Measurements from ENCODE around the gene RNASE13.
"Not testable (repeated sequence)": the region's sequence is repeated elsewhere in the genome, so short reads cannot be mapped to it uniquely, and the experiment has no call there.

GRCh38 chr14:21009721-21010120, 24.9 kb downstream of the RNASE13 start:
- TF ChIP-seq RAD21 (IDR thresholded peaks at IDR 0.05; ENCODE audit: low read depth); POLR2A (IDR thresholded peaks at IDR 0.05; ENCODE audit: borderline replicate concordance, extremely low read depth, insufficient read depth, insufficient read length); CEBPB (IDR thresholded peaks at IDR 0.05; ENCODE audit: low read depth); CTCF (IDR thresholded peaks at IDR 0.05 in 2 of 3, conservative IDR thresholded peaks at IDR 0.05 in 1 of 3; ENCODE audit: borderline replicate concordance in 1 of 3, insufficient read depth in 1 of 3, low read depth in 2 of 3, low read length in 2 of 3); REST (IDR thresholded peaks at IDR 0.05; ENCODE audit: low read depth); TCF7L2 (IDR thresholded peaks at IDR 0.05; ENCODE audit: borderline replicate concordance, extremely low read depth, insufficient read depth, insufficient read length); MAX (IDR thresholded peaks at IDR 0.05); POLR2AphosphoS5 (IDR thresholded peaks at IDR 0.05; ENCODE audit: low read depth, low read length); EGR1 (IDR thresholded peaks at IDR 0.05; ENCODE audit: low read depth); SIN3A (IDR thresholded peaks at IDR 0.05; ENCODE audit: low read depth); ZBTB33 (IDR thresholded peaks at IDR 0.05; ENCODE audit: extremely low read depth, insufficient replicate concordance, low read length); YY1 (IDR thresholded peaks at IDR 0.05; ENCODE audit: extremely low read depth, insufficient replicate concordance, low read depth, low read length); FOSL1 (IDR thresholded peaks at IDR 0.05; ENCODE audit: low read depth): not testable (repeated sequence)
